Suprapubic skin (tissue), 4 donors: ENCODE data around the gene PRDX6.

ENCODE experiments used
- EP300 ChIP-seq: sonication (generic); formaldehyde crosslinking; IDR thresholded peaks from one replicate; pipeline ENCODE4 v1.6.1; 2017; ENCODE audit warnings: antibody characterized with exemption
- POLR2A ChIP-seq, 2 donors: fragments of 450-650 bp; IDR thresholded peaks; one replicate each; pipeline ENCODE4 v1.6.1; 2017; ENCODE audit warnings: antibody characterized with exemption in 2 of 2, mild to moderate bottlenecking in 2 of 2, moderate library complexity in 2 of 2
- POLR2AphosphoS5 ChIP-seq, 3 donors: sonication (generic); formaldehyde crosslinking; IDR thresholded peaks; one replicate each; pipeline ENCODE4 v1.6.1; 2017; ENCODE audit warnings: antibody characterized with exemption in 3 of 3
- TF ChIP-seq, protein P1 (sequence below), 2 donors: fragments of 200-600 bp in 1 of 2; fragments of 450-650 bp in 1 of 2; sonication (generic) in 1 of 2; IDR thresholded peaks; one replicate each; pipeline ENCODE4 v1.5.1; 2016 to 2019; ENCODE audit warnings: antibody characterized with exemption in 2 of 2, mild to moderate bottlenecking in 1 of 2, moderate library complexity in 1 of 2

DNA sequence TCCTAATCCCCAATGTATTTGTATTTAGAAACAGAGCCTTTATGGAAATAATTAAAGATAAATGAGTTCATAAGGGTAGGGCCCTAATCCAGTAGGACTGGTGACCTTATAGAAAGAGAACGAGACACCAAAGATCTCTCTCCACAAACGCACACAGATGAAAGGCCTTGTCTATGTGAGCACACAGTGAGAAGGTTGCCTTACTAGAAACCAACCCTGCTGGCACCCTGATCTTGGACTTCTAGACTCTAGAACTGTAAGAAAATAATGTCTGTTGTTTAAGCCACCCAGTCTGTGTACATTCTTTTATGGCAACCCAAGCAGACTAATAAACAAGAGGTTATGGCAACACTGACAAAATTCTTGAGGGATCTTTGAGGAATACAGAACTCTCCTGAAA lies 44.8 kb upstream of the PRDX6 start:
- no peak for TF ChIP-seq POLR2A (IDR thresholded peaks at IDR 0.05)
- TF ChIP-seq, protein P1, sequence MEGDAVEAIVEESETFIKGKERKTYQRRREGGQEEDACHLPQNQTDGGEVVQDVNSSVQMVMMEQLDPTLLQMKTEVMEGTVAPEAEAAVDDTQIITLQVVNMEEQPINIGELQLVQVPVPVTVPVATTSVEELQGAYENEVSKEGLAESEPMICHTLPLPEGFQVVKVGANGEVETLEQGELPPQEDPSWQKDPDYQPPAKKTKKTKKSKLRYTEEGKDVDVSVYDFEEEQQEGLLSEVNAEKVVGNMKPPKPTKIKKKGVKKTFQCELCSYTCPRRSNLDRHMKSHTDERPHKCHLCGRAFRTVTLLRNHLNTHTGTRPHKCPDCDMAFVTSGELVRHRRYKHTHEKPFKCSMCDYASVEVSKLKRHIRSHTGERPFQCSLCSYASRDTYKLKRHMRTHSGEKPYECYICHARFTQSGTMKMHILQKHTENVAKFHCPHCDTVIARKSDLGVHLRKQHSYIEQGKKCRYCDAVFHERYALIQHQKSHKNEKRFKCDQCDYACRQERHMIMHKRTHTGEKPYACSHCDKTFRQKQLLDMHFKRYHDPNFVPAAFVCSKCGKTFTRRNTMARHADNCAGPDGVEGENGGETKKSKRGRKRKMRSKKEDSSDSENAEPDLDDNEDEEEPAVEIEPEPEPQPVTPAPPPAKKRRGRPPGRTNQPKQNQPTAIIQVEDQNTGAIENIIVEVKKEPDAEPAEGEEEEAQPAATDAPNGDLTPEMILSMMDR (IDR thresholded peaks at IDR 0.05): no peak
- no peak for TF ChIP-seq EP300
- TF ChIP-seq POLR2AphosphoS5 (IDR thresholded peaks at IDR 0.05): no peak
